ENCODE results near the gene TIMM44. TPM values are rescaled to one million over a fixed set of nuclear protein-coding genes. Genes with fewer than 3 reads are reported as not detected.

The TIMM44 gene
- total and polyA plus RNA-seq, 7 donors, result 33.0 to 80.1 (median 72.4) TPM

- Histone ChIP-seq H3K27me3 (no peaks in the 10 kb centered on the region), H3K9me3 (no peaks in the 10 kb centered on the region), H3K36me3 (peaks cover 0 to 32% (median 14%) of the 10 kb centered on the region in 4 donors), H3K4me1 (peaks cover 3 to 53% (median 37%) of the 10 kb centered on the region in 4 donors), H3K27ac (peak overlapping the region; percentile 94 to 99 (median 96)), H3K4me3 (peak overlapping the region; percentile 68 to 87 (median 75))
- intact Hi-C loops (cut with DNase I), result no loop called here
- 1 to 3% methylated on average over 33 of the region's 33 CpGs for WGBS, 2 donors
- TF ChIP-seq CTCF (IDR thresholded peaks at IDR 0.05) (no peak), EP300 (IDR thresholded peaks at IDR 0.05) (no peak), POLR2A (IDR thresholded peaks at IDR 0.05) (no peak), POLR2AphosphoS5 (IDR thresholded peaks at IDR 0.05) (no peak)
- DNase-seq, result no peak
Measured at GRCh38 chr19:7942981-7943443, 454 bp downstream of the TIMM44 start.

GRCh38 chr19:7941895-7942596, 1.4 kb downstream of the TIMM44 start:
- peak overlapping the region in 2 of 4 donors; percentile 76 to 87 for H3K4me3 ChIP-seq
- peaks cover 5 to 42% (median 23%) of the 10 kb centered on the region in 4 donors for H3K36me3 ChIP-seq
- no peak for TF ChIP-seq POLR2A (IDR thresholded peaks at IDR 0.05)
- TF ChIP-seq EP300 (IDR thresholded peaks at IDR 0.05), result no peak
- no peak for TF ChIP-seq POLR2AphosphoS5 (IDR thresholded peaks at IDR 0.05)
- TF ChIP-seq CTCF (IDR thresholded peaks at IDR 0.05), result no peak
- peak overlapping the region in 2 of 4 donors; percentile 99 for H3K27ac ChIP-seq
- no peaks in the 10 kb centered on the region for H3K27me3 ChIP-seq
- 85 to 91% methylated on average over 19 of the region's 19 CpGs for WGBS, 2 donors
- H3K4me1 ChIP-seq, result peaks cover 3 to 53% (median 37%) of the 10 kb centered on the region in 4 donors
- DNase-seq, result no peak
- no peaks in the 10 kb centered on the region for H3K9me3 ChIP-seq
- intact Hi-C loops (cut with DNase I), result no loop called here

GRCh38 chr19:7940841-7941240, 2.6 kb downstream of the TIMM44 start:
- 94% methylated on average over 13 of the region's 13 CpGs for WGBS, 2 donors
- H3K4me1 ChIP-seq, result peaks cover 3 to 53% (median 37%) of the 10 kb centered on the region in 4 donors
- H3K9me3 ChIP-seq, result no peaks in the 10 kb centered on the region
- no peak overlapping the region for H3K4me3 ChIP-seq
- no peaks in the 10 kb centered on the region for H3K27me3 ChIP-seq
- H3K27ac ChIP-seq, result no peak overlapping the region
- no peak for DNase-seq
- TF ChIP-seq POLR2A (IDR thresholded peaks at IDR 0.05), result no peak
- no peak for TF ChIP-seq POLR2AphosphoS5 (IDR thresholded peaks at IDR 0.05)
- TF ChIP-seq CTCF (IDR thresholded peaks at IDR 0.05), result no peak
- no peak for TF ChIP-seq EP300 (IDR thresholded peaks at IDR 0.05)
- H3K36me3 ChIP-seq, result peaks cover 16 to 54% (median 34%) of the 10 kb centered on the region in 4 donors
- intact Hi-C loops (cut with DNase I), result no loop called here

- Histone ChIP-seq H3K4me1 (peaks cover 0 to 36% (median 33%) of the 10 kb centered on the region in 4 donors), H3K27ac (peak overlapping the region in 3 of 4 donors; percentile 40 to 97 (median 93))
- 87 to 93% methylated on average over 21 of the region's 21 CpGs for WGBS, 2 donors
Measured at GRCh38 chr19:7934766-7935165, 8.7 kb downstream of the TIMM44 start.

More at GRCh38 chr19:7934766-7935165, 8.7 kb downstream of the TIMM44 start:
- no peak for TF ChIP-seq CTCF (IDR thresholded peaks at IDR 0.05)
- no peak for TF ChIP-seq POLR2AphosphoS5 (IDR thresholded peaks at IDR 0.05)
- TF ChIP-seq POLR2A (IDR thresholded peaks at IDR 0.05), result no peak
- TF ChIP-seq EP300 (IDR thresholded peaks at IDR 0.05), result no peak
- Histone ChIP-seq H3K27me3 (no peaks in the 10 kb centered on the region), H3K4me3 (no peak overlapping the region), H3K9me3 (no peaks in the 10 kb centered on the region), H3K36me3 (peaks cover 50 to 90% (median 66%) of the 10 kb centered on the region in 4 donors)
- DNase-seq, result no peak
- intact Hi-C loops (cut with DNase I), result no loop called here

Measured in sigmoid colon (tissue), 7 donors.